ENCODE measurements around the gene ACSS3.

The ACSS3 gene

DNA sequence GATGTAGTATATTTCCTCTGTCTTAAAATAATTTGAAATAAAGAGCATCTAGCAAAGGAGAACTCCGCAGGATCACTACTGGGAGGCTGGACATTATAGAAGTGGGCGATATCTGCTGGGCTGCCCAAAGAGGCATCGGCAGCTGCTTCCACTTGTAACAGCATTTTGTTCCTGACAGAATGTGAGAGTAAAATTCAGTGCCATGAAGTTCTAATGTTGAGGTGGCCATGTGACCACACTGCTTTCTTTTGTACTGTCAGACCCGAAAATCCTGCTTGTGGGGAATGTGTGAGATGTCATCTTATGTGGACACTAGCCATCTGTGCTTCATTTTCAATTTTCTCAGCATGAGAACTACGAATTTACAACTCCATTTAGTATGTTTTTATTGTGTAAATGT is 151.9 kb downstream of the ACSS3 start:
- DNase-seq: no peak

DNA sequence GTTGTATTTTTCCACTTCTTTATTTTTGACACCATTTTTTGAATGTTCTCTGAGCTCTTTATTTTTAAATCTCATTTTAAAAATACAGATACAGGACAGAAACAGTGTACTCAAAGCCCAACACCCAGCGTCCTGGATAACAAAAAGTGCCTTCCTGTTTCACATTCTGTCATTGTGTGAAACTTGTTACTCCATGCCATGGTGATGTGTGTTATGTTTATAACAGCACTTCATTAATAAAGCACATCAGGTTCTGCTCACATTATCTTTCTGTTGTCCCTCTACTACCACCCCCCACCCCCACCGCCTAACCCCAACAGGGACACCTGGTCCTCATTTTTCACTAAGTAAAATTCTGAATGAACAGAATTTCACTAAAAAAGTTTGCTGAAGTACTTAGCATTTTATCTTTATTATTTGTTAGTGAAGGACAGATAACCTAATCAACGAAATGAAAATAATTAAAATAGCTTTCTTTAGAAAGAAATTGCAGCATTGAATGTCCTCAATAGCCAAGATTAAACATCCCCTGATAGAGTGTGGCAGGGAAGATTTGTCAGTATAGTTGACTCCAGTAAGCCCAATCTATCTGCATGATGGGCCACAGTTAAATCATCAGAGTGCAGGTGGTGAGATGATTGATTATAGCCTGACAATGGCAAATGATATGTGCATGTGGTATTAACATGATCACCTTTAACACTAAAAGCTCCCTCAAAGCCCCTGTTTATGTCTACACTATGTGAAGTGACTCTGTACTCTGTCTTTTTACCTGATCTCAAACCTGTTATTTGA is 153.9 kb downstream of the ACSS3 start:
- DNase-seq: no peak

DNA sequence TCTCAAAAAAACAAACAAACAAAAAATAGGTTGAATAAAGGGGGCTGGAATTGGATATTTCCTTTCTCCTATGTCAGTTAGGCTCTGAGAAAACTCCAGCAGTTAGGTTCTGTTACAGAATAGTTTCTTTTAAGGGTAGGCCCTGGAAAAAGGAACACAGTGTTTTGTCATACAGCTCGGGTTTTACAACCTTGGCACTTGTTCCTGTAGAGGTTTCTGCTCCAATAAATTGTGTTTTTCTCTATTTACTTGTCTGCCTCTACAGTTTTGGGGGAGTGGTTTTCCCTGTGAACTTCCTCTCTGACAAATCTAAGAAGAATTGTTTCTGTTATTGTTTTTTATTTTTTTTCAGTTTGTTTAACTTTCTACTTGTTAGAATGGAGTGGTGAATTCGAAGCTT is 167.6 kb downstream of the ACSS3 start:
- no peak for DNase-seq

DNA sequence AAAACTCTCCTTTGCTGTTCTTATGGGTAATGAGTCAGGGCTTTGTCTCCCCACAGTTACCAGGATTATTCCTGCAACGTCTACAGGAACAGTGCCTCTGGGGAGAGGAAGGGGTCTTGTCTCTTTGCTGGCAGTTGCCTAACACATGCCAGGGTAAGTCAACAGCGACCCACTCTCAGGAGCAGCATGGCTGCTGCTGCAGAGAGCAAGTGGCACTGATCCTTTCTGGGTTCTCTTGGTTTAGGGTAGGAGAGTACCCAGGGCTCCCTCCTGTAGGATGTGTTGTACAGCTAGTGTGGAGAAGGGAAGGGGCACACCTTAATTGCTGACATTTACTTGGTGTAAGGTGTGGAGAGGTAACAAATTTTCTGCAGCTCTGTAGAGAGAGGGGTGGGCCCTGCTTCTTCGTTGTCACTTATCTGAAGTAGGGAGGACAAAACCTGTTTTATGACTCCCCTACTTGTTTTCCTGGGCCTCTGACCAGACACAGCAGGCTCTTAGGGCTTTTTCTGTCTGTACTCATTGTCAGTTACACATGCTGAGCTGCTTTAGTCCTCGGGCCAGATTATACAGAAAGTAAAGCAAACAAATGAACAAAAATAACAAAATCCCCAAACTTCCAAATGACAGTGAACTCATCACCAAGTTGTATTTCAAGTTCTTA is 168.2 kb downstream of the ACSS3 start:
- DNase-seq: no peak

DNA sequence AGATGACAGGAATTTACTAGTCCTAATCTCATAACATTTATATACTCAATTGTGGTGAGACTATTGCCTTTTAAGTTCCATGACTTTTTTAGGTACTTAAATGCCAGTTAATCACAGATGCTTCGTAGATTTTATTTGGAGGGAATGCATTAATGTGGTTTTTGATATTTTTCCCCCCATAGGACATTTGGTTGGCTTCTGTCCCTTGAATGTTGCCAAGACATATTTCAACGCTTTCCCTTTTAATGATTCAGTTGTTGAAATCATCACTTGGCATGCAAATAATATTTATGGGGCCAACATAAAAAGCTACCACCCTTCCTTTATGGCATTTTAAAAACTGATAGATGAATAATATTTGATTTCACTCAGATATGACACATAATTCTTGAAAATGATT is 172.1 kb downstream of the ACSS3 start:
- DNase-seq: no peak

DNA sequence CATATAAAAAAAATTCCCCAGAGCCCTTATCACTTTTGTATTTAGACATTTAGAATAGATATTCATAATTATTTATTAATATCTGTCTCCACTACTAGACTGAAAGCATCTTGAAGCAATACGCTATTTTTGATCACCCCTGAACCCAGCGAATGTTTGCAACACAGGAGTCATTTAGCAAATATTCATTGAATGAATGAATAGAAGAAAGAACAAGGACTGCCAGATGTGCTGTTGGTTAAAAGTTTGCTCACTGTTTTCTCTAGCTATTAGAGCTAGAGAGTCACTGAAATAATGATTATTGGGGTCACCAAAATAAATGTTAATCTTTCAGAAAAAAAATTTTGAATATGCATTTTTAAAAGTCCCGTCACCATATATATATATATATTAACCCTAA is 174.3 kb downstream of the ACSS3 start:
- no peak for DNase-seq

DNA sequence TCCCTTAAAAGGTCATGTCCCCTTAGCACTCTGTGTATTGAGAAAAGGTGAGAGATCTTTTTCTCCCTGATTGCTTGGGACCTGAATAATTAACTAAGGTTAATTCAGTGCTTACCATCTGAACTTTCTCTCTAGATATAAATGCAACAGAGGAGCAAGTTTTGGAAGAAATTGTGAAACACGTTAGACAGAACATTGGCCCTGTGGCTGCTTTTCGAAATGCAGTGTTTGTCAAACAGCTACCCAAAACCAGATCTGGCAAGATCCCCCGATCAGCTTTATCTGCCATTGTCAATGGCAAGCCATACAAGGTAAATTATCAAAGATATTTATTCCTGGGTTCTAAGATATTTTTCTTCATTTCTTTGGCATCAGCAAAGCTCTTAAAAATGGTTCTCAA is 175.5 kb downstream of the ACSS3 start:
- no peak for DNase-seq

DNA sequence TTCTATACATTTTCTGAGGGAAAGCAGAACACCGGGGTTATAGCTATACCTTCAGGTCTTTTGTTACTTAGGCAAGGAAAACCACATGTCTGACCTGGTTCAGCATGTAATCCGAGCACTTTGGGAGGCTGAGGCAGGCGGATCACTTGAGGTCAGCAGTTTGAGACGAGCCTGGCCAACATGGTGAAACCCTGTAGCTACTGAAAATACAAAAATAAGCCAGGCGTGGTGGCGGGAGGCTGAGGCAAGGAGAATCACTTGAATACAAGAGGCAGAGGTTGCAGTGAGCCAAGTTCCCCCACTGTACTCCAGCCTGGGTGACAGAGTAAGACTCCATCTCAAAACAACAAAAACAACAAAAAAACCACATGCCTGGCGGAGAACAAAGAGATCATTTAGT is 177.6 kb downstream of the ACSS3 start:
- DNase-seq: no peak

DNA sequence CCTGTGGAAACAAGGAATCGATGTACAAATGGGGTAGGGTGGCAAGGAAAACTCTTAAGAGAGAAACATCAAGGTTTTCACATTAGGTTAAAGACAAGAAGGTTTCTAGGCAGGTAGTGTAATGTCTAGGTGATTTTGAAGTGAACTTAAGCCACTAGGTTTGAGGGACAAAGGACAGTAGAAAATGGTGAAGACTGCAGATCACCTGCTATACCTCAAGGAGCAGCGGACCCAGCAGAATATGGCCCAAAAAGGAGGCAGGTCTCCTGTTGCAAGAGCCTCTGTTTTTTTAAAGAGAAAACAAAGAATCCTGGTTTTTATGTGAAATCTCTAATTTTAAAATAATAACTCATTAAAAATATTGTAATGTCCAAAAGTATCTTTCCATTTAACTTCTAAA is 178.1 kb downstream of the ACSS3 start:
- DNase-seq: no peak

DNA sequence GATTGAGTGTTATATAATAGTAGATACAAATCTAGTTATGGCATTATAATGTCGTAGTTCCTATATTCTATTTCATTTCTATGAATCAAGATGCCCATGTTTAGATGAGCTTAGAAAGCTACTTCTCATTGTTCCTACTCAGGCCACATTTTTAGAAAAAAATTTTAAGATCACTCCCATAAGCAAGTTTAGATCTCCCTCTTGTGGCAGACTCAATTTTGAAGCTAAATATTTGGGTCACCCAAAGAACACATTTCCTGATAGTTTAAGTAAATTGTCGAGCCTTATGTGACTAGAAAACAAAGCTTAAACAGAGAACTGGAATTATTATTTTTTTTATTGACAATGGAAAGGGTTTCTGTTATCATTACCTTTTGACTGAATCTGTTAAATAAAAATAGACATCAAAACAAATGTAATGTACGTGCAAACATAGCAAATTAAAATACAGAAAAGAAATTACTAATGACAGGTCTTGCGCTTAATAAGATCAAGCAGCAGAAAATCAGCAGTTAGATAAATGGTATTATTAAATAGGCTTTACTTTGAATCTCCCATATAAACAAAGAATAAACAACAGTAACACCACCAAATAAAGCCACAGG is 180.2 kb downstream of the ACSS3 start:
- no peak for DNase-seq

DNA sequence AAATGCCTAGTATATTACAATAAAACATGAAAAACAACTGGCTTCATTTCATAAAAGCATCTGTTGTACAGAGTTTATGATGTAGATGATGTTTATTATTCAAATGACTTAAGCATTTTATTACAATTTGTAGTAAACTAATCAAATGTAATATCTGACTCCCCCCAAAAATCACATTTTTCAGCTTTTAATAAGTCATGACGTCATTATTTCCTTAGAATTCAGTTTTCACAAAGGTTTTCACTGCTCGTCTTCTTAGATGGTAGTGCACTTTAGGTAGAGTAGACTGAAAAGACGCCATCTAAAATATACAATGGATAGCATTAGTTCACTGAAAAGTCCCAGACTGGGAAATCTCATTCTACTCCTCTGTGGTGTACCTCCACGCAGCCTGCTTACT is 181.5 kb downstream of the ACSS3 start:
- no peak for DNase-seq

DNA sequence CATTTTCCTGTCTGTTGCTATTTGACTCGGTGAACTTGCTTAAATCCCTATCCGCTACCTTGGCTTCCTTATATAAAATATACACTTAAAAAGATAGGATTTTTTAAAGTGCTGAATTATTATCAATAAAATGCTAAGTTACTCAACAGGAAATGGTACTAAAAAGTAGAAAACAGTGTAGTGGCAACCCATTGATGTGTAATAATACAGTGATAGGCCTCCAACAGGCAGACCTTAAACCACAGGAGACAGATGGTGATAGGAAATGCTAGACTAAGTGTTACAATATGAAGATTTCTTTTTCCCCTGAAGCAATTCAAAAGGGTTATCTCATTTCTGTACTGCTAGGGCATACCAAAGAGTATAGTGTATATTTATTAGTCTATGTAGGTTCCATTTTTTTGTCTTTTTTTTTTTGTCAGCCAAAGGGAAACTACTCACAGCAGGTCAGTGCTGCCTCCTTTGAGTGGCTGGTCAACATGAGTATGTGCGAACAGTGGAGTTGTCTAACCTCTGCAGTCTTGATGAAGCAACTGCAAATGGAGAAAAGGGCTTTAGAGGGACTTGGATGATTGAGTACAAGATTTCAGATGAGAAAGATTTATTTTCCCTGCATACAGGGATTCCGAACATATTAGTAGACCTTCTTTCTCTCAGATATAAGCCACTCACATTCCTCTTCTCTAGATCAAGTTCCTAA is 183.8 kb downstream of the ACSS3 start:
- DNase-seq: no peak

DNA sequence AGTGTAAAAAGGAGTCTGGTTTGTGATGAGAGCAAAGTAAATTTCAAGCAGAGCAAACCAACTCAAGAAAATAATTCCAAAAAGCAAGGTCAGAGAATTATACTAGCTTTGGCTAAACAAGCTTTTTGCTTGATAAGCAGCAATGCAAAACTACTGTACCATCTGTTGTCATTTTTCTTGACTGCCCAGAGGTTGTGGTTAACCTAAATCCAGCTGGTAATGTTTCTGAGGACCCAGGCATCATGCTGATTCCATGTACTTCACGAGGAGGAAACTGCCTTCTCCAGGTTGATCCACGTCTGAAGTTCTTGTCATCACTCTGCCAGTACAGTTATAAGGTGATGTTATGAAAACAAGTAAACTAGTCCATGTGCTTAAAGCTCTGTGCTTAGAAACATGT is 185.2 kb downstream of the ACSS3 start:
- DNase-seq: no peak

DNA sequence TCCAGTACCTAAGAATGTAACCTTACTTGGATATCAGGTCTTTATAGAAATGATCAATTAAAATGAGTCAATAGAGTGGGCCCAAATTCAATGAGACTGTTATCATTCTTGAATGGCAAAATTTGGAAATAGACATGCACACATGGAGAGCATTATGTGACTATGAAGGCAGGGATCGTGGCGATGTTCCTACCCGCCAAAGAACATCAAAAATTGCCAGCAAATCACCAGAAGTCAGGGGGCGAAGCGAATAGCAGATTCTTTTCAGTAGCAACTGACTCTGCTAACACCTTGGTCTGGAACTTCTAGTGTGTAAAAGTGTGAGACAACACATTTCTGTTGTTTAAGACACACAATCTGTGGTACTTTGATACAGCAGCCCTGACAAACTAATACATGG is 192.5 kb downstream of the ACSS3 start:
- DNase-seq: no peak

DNA sequence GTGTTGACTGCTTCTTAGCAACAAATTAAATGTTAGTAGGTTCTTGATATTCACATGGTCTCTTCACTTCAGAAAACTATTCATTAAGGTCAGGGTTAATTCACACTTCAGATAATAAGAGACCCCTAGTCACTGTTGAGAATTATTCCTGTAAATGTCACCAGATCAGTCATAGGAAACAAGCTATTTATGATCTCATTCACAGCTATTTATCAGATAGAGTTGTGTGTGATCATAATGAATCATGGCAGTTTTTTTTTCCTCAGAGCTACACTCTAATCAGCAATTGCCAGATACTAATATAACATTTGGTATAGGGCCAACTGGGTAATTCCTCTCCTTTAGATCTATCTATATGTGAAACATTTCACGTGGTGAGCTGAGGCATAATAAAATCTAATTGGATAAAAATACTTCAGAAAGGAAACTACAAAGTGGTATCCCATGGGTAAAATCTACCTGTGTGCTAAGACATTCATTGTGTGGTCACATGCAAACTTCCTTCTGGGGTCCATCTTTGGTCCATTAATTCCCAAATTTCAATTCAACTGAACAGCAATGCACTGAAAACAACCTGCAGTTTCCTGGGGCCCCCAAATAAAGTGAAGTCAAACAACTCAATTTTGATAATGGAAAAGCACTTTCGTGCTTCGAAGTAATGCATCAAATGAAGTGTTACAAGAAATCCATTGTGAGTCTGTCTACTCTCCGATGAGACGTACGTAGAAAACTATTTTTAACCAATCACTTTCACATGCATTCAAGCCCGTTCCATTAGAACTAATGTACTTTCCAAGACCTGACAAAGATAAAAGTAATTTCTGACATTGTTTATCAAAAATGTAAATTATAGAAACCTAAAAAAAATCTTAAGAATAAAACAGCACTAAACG is 197.0 kb downstream of the ACSS3 start:
- DNase-seq: no peak

DNA sequence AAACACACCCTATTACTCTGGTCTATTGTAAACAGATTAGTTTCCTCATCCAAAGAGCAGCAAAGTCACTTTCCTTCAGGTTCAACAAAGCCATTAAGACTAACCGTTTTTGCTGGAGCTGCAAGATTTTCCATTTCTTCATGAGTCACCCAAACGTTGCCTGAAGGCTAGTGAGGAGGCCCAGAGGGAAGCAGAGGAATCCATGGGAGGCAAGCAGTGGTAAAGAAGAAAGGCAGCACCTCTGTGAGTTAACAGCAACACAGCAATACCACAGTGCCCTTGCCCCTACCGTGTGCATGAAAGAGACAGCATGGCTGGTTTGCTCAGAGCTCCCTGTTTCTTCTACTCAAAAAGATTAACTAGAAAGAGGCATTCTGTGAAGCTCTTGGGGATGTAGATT is 206.3 kb downstream of the ACSS3 start:
- DNase-seq: no peak

DNA sequence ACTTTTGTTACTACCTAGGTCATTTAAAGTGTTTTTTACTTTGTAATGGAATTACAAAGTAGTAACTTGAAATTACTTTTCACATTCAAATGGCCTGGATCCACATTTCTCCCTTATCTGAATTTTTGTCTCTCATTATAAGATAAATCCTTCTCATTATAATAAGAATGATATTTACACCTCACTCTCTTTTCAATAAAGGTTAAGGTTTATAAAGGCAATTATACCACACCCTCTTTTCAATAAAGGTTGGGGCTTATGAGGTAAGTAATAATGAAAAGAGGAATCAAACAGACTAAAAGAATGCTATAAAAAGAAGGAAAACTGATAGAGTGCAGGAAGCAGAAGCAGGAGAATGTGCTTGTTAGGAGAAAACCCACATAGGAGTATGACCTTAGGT is 210.8 kb downstream of the ACSS3 start:
- DNase-seq: no peak

DNA sequence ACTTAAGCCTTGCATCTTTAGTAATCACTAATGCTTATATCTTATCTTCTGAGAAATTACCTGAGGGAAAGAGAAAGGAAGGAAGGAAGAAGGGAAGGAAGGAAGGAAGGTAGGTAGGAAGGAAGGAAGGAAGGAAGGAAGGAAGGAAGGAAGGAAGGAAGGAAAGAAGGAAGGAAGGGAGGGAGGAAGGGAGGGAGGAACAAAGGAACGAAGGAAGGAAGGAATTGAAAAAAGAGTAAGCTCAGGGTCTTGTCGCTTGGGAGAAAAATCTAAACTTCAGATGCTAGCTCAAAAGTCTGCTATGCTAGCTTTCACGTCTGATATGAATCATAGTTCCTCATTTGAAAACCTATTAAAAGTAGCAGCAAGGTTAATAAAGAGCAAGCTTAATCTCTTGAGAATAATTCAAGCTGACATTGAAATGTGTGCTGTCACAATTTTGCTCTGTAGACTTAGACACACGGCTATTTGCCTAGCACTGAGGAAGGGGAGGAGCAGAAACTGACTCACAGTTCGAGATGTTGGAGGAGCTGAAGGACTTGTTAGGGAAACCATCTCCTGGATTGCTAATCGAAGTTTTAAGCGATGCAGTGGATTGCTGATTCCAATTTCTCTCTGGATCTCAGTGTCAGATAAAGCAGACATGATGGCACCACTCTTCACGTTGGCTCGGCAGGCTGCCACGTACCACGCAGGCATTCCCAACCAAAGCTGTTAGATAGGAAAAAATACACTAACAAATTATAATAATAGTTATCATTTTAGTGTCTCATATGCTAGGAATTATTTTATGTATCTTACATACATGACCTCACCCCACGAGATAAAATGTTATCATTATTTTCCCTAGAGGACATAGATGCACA is 216.7 kb downstream of the ACSS3 start:
- DNase-seq: no peak

DNA sequence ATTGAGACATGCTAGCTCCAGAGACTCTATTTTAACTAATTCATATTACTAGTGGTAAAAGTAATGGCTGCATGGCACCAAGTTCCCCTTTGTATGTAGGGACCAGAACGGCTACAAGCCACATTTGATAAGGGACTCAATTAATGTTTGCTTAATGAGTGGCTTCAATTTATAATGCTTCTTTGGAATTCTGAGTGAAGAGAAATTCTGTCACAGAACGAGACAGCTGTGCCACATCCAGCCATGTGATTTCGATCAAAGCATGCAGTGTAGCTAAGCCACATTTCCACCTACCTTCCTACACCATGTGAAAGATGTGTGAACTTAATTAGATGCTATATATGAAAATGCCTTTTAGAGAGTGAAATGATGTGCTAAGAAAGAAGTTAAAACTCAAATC is 217.4 kb downstream of the ACSS3 start:
- no peak for DNase-seq

DNA sequence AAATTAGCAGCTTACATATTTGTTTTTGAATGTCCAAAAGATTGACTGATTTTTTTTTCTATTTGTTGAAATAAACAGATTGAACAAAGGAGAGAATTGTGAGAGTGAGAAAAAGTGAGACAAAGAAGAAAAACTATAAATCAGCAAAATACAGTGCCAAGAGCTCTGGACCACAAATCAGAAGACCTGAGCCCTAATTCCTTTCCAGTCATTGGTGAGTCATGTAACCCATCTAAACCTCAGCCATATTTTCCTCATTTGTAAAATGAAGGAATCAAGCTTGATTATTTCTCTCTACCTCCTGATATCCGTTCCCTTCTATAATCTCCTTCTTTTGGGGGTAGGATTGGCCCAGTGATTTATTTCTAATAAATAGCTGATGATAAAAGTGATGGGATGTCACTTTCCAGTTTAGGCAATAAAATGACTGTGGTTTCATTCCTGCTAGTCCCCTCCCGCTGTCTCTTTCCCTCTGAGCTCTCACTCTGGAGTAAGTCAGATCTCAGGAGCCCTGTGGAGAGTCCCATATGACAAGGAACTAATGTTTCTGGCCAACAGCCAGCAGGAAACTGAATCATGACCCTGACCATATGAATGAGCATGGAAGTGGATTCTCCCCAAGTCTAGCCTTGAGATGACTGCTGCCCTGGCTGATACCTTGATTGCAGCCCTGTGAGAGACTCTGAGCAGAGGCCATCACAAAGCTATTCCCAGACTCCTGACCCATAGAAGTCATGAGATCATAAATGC is 218.9 kb downstream of the ACSS3 start:
- no peak for DNase-seq

DNA sequence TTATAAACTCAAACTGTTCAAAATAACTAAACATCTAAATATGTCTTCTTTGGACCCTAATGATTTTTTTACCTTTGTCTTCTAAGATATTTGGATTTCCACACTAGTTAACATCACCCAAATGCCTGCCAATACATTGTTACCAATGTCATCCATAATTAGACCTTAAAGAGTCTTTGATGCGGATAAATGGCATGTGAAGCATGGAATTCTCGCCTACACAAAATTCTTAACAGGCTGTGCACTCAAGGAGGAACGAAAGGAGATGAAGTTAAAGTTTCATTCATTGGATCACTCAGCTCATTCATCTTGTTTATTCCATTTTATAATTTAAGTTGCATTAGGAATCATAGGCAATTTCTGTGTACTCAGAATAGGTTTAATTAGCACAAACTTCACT is 219.7 kb downstream of the ACSS3 start:
- no peak for DNase-seq
